ENCODE results near the gene VPS39.

- TF ChIP-seq CTCF (optimal IDR thresholded peaks at IDR 0.05 in 1 of 3, IDR thresholded peaks at IDR 0.05 in 1 of 3, conservative IDR thresholded peaks at IDR 0.05 in 1 of 3; ENCODE audit: extremely low read depth in 1 of 3, insufficient read depth in 2 of 3, low read length in 3 of 3): peak; percentile 94 to 99 (median 95)
- TF ChIP-seq EZH2 (IDR thresholded peaks at IDR 0.05; ENCODE audit: low read length): no peak
These were observed 74.1 kb downstream of the VPS39 start for GRCh38 chr15:42133886-42134502.
